GM13976 (cell line): ENCODE results near the gene CDK5.

Experiments
- DNase-seq: peaks from one replicate; pipeline ENCODE4 v3.0.0; 2012; ENCODE audit warnings: low spot score
- CTCF ChIP-seq: IDR thresholded peaks from 2 replicates; pipeline ENCODE4 v1.5.1; 2012; ENCODE audit warnings: borderline replicate concordance, mild to moderate bottlenecking; ENCODE audit not compliant: insufficient read depth; ENCODE audit errors: extremely low read depth, missing control alignments, control extremely low read depth
- in situ Hi-C: fragments of 300-500 bp; cut with MboI; formaldehyde crosslinking; loops from one replicate; pipeline ENCODE4 v1.12.0; 2022; ENCODE audit warnings: low sequenced_read_pairs, mixed read lengths, inconsistent platforms; ENCODE audit not compliant: unreplicated experiment

The CDK5 gene

GRCh38 chr7:151057506-151057988 is at the start of gene CDK5:
Gene CDK5, minus strand, starts transcription at chr7:151057897. Its CDS starts 49 bp downstream, at chr7:151057848.
- in situ Hi-C loops = no loop called here
- no peak for TF ChIP-seq CTCF
- DNase-seq = no peak

- DNase-seq = no peak
- no peak for TF ChIP-seq CTCF
- in situ Hi-C loops = no loop called here
Measured at GRCh38 chr7:151104411-151105235, 46.9 kb upstream of the CDK5 start.

- no peak for DNase-seq
- no peak for TF ChIP-seq CTCF
- in situ Hi-C loops = no loop called here
Measured at GRCh38 chr7:151103973-151104372, 46.3 kb upstream of the CDK5 start.

DNA sequence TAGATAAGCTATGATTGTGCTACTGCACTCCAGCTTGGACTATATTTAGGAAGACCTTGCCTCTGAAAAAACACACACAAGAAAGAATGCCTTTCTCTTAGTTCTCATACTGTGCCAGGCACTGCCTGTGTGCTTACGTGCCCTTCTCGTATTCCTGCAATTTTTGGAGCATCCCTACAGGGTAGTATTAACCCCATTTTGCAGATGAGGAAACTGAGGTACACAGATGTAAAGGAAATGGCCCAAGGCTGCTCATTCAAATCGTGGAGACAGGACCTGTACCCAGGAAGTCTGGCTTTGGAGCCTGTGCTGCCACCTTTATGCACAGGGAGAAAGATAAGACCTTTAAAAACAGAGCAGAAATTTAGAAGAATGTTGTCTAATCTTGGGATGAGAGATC is 45.3 kb upstream of the CDK5 start:
- in situ Hi-C loops = no loop called here
- no peak for TF ChIP-seq CTCF
- DNase-seq = no peak

DNA sequence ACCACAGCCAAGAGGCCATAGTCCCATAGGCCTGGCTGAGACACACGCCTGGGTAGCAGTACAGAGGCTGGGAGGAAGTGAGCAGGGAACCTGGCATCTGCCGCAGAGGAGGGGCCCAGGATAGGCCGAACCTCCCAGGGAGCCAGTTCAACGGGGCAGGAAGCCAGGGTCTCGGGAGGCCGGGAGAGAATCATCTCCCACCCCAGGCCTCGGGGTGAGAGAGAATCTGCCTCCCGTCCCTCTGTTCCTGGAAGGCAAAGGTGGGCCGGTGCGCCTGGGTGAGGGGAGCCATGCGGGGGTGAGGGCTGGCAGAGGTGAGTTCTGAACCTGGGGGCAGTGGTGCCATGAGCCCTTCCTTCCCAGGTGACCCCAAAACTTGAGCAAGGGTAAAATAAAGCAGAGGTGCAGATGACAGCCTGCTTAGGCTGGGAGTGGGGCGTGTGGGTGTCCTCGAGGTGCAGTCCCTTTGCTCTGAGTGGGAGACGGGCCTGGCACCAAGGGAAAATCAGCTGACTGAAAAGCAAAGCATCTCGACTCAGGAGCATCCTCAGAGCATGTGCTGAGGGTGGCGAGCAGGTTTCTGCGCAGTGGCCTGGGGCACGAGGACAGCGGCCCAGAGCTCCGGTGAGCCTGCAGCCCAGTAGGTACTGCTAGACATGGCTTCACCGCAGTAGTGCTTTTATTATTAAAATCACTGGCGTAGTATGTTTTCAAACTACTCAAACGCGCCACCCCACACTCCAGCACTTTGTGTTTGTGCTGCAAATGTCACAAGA is 44.1 kb upstream of the CDK5 start:
- TF ChIP-seq CTCF = no peak
- DNase-seq = no peak
- in situ Hi-C loops = no loop called here

DNA sequence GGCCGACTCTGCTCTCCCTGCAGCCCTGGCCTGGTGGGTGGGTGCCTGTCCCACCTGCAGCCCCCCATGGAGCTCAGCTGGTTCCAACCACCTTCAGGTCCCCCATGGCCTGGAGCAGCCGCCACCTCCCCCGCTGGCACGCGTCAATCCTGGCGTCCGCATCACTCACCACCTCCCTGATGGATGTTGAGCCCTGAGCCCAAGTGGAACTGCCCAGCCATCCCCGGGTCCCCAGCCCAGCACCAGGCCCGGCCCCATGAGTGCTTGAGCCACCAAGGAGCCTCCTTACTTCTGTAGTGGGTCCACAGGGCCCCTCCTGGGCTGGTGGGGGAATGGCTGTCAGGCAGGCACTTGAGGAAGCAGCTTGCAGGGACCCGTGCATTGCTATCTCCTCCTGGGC is 43.2 kb upstream of the CDK5 start:
- no peak for DNase-seq
- in situ Hi-C loops = no loop called here
- no peak for TF ChIP-seq CTCF
